ENCODE measurements around the gene SLC8A3.

Gene SLC8A3

DNA sequence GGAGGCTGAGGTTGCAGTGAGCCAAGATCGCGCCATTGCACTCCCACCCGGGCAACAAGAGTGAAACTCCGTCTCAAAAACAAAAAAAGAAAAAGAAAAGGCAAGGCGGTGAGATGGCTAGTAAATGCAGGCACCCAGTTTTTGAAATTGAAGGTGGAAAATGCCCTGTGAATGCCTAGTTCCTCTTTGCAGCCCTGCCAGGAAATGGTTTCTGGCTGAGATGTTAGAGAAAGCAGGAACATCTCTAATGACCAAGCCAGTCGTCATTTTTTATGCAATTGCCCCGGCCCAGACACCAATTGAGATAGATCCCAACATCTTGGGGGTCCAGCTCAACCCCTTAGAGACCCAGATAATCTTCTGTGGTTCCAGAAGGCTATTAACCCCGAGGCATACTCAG, 17.0 kb downstream of the SLC8A3 start:
- H3K36me3 ChIP-seq = no peaks in the 10 kb centered on the region
- H3K4me3 ChIP-seq (ENCODE audit: low read depth in 1 of 2, low read length in 1 of 2) = no peak overlapping the region
- H3K9me3 ChIP-seq = no peaks in the 10 kb centered on the region
- no peak overlapping the region for H3K27ac ChIP-seq
- H3K27me3 ChIP-seq = no peaks in the 10 kb centered on the region
- no peaks in the 10 kb centered on the region for H3K4me1 ChIP-seq (ENCODE audit: control insufficient read depth in 1 of 2, insufficient read depth in 1 of 2, low read depth in 1 of 2, low read length in 1 of 2)
- TF ChIP-seq, protein P1, sequence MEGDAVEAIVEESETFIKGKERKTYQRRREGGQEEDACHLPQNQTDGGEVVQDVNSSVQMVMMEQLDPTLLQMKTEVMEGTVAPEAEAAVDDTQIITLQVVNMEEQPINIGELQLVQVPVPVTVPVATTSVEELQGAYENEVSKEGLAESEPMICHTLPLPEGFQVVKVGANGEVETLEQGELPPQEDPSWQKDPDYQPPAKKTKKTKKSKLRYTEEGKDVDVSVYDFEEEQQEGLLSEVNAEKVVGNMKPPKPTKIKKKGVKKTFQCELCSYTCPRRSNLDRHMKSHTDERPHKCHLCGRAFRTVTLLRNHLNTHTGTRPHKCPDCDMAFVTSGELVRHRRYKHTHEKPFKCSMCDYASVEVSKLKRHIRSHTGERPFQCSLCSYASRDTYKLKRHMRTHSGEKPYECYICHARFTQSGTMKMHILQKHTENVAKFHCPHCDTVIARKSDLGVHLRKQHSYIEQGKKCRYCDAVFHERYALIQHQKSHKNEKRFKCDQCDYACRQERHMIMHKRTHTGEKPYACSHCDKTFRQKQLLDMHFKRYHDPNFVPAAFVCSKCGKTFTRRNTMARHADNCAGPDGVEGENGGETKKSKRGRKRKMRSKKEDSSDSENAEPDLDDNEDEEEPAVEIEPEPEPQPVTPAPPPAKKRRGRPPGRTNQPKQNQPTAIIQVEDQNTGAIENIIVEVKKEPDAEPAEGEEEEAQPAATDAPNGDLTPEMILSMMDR (IDR thresholded peaks at IDR 0.05) = no peak

DNA sequence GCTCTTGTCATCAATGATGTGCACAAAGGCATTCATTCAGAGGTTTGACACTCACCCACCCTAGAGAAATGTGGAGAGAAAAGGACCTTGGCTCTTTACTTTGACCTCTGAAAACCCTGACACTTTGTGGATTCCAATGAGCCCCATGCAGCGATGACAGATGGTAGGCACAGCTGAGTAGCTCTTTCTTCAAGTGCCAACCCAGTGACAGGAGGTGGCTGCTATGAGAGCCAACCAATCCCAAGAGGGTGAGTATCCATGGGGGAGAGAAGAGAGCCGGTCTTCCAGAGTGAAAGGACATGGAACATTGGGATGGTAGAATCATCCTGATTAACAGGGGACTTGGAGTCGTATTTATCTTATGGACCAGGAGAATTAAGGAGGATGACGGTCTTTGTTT, 17.8 kb downstream of the SLC8A3 start:
- H3K9me3 ChIP-seq = no peaks in the 10 kb centered on the region
- H3K4me1 ChIP-seq (ENCODE audit: control insufficient read depth in 1 of 2, insufficient read depth in 1 of 2, low read depth in 1 of 2, low read length in 1 of 2) = no peaks in the 10 kb centered on the region
- TF ChIP-seq, protein P1 (IDR thresholded peaks at IDR 0.05) = no peak
- no peaks in the 10 kb centered on the region for H3K27me3 ChIP-seq
- no peaks in the 10 kb centered on the region for H3K36me3 ChIP-seq
- H3K4me3 ChIP-seq (ENCODE audit: low read depth in 1 of 2, low read length in 1 of 2) = no peak overlapping the region
- H3K27ac ChIP-seq = no peak overlapping the region

- Histone ChIP-seq H3K4me1 (ENCODE audit: control insufficient read depth in 1 of 2, insufficient read depth in 1 of 2, low read depth in 1 of 2, low read length in 1 of 2) (no peaks in the 10 kb centered on the region), H3K27ac (no peak overlapping the region), H3K9me3 (no peaks in the 10 kb centered on the region), H3K4me3 (ENCODE audit: low read depth in 1 of 2, low read length in 1 of 2) (no peak overlapping the region), H3K36me3 (no peaks in the 10 kb centered on the region), H3K27me3 (no peaks in the 10 kb centered on the region)
- TF ChIP-seq, protein P1 (IDR thresholded peaks at IDR 0.05) = no peak
Measured at GRCh38 chr14:70168406-70168805, 20.3 kb downstream of the SLC8A3 start.

GRCh38 chr14:70166530-70167203, 22.1 kb downstream of the SLC8A3 start:
- TF ChIP-seq, protein P1 (IDR thresholded peaks at IDR 0.05) = no peak
- no peaks in the 10 kb centered on the region for H3K9me3 ChIP-seq
- H3K36me3 ChIP-seq = no peaks in the 10 kb centered on the region
- H3K27ac ChIP-seq = no peak overlapping the region
- H3K4me1 ChIP-seq (ENCODE audit: control insufficient read depth in 1 of 2, insufficient read depth in 1 of 2, low read depth in 1 of 2, low read length in 1 of 2) = no peaks in the 10 kb centered on the region
- H3K4me3 ChIP-seq (ENCODE audit: low read depth in 1 of 2, low read length in 1 of 2) = no peak overlapping the region
- no peaks in the 10 kb centered on the region for H3K27me3 ChIP-seq

GRCh38 chr14:70162358-70162757, 26.4 kb downstream of the SLC8A3 start:
- TF ChIP-seq, protein P1 (IDR thresholded peaks at IDR 0.05) = no peak

More at GRCh38 chr14:70162358-70162757, 26.4 kb downstream of the SLC8A3 start:
- H3K27me3 ChIP-seq = no peaks in the 10 kb centered on the region
- no peak overlapping the region for H3K27ac ChIP-seq
- no peak overlapping the region for H3K4me3 ChIP-seq (ENCODE audit: low read depth in 1 of 2, low read length in 1 of 2)
- H3K9me3 ChIP-seq = no peaks in the 10 kb centered on the region
- H3K4me1 ChIP-seq (ENCODE audit: control insufficient read depth in 1 of 2, insufficient read depth in 1 of 2, low read depth in 1 of 2, low read length in 1 of 2) = no peaks in the 10 kb centered on the region
- H3K36me3 ChIP-seq = no peaks in the 10 kb centered on the region

Data from neutrophil (primary cell).